Measurements from ENCODE around the gene ARHGAP42.

Gene ARHGAP42

GRCh38 chr11:100680070-100680469 lies 7.0 kb upstream of the ARHGAP42 start:
- FAIRE-seq (peak; percentile 77), DNase-seq (ENCODE audit: insufficient read length, low spot score) (no peak)

- DNase-seq (ENCODE audit: insufficient read length, low spot score) (peak; percentile 40), FAIRE-seq (peak; percentile 89)
Observed at GRCh38 chr11:100681064-100681502, 6.0 kb upstream of the ARHGAP42 start.

- peak; percentile 54 for FAIRE-seq
- peak; percentile 46 for DNase-seq (ENCODE audit: insufficient read length, low spot score)
Observed at GRCh38 chr11:100682247-100682969, 4.7 kb upstream of the ARHGAP42 start.

- no peak for FAIRE-seq
- DNase-seq (ENCODE audit: insufficient read length, low spot score) = no peak
Observed at GRCh38 chr11:100683126-100683525, 4.0 kb upstream of the ARHGAP42 start.

GRCh38 chr11:100684101-100685065 lies 2.7 kb upstream of the ARHGAP42 start:
- DNase-seq (ENCODE audit: insufficient read length, low spot score) (no peak), FAIRE-seq (peak; percentile 9)

GRCh38 chr11:100686476-100687053 lies 523 bp upstream of the ARHGAP42 start:
- DNase-seq (ENCODE audit: insufficient read length, low spot score) (no peak), FAIRE-seq (peak; percentile 4)

GRCh38 chr11:100687630-100688395 lies 725 bp downstream of the ARHGAP42 start:
- DNase-seq (ENCODE audit: insufficient read length, low spot score) = peak; percentile 87

GRCh38 chr11:100689141-100689540 lies 2.1 kb downstream of the ARHGAP42 start:
- FAIRE-seq (no peak), DNase-seq (ENCODE audit: insufficient read length, low spot score) (no peak)

More at GRCh38 chr11:100687630-100688395, 725 bp downstream of the ARHGAP42 start:
- no peak for FAIRE-seq

GRCh38 chr11:100691896-100692653 lies 5.0 kb downstream of the ARHGAP42 start:
- peak; percentile 62 for FAIRE-seq
- DNase-seq (ENCODE audit: insufficient read length, low spot score) = no peak

GRCh38 chr11:100695911-100696310 lies 8.8 kb downstream of the ARHGAP42 start:
- FAIRE-seq = peak; percentile 66
- DNase-seq (ENCODE audit: insufficient read length, low spot score) = no peak

- DNase-seq (ENCODE audit: insufficient read length, low spot score) = no peak
Observed at GRCh38 chr11:100703139-100703538, 16.1 kb downstream of the ARHGAP42 start.

GRCh38 chr11:100703801-100704575 lies 16.9 kb downstream of the ARHGAP42 start:
- FAIRE-seq = peak; percentile 74
- no peak for DNase-seq (ENCODE audit: insufficient read length, low spot score)

More at GRCh38 chr11:100703139-100703538, 16.1 kb downstream of the ARHGAP42 start:
- no peak for FAIRE-seq

GRCh38 chr11:100705447-100705846 lies 18.4 kb downstream of the ARHGAP42 start:
- no peak for DNase-seq (ENCODE audit: insufficient read length, low spot score)
- no peak for FAIRE-seq

GRCh38 chr11:100706179-100706578 lies 19.1 kb downstream of the ARHGAP42 start:
- DNase-seq (ENCODE audit: insufficient read length, low spot score) (no peak), FAIRE-seq (no peak)

GRCh38 chr11:100709233-100709957 lies 22.3 kb downstream of the ARHGAP42 start:
- peak; percentile 97 for FAIRE-seq
- DNase-seq (ENCODE audit: insufficient read length, low spot score) = peak; percentile 74

GRCh38 chr11:100711984-100712383 lies 24.9 kb downstream of the ARHGAP42 start:
- DNase-seq (ENCODE audit: insufficient read length, low spot score) = no peak
- no peak for FAIRE-seq

GRCh38 chr11:100712583-100712982 lies 25.5 kb downstream of the ARHGAP42 start:
- FAIRE-seq (no peak), DNase-seq (ENCODE audit: insufficient read length, low spot score) (no peak)

GRCh38 chr11:100715165-100715761 lies 28.2 kb downstream of the ARHGAP42 start:
- DNase-seq (ENCODE audit: insufficient read length, low spot score) = no peak
- no peak for FAIRE-seq

All from HTR-8/SVneo (cell line).